Skeletal muscle satellite cell (primary cell): ENCODE measurements around the gene ASH1L.

Experiments used
- H3K27me3 ChIP-seq: 2 replicates; pipeline ENCODE4 v1.7.0; 2013; ENCODE audit warnings: low read length; ENCODE audit not compliant: control insufficient read depth, insufficient read depth
- H3K36me3 ChIP-seq: 2 replicates; pipeline ENCODE4 v1.7.0; 2013; ENCODE audit warnings: mild to moderate bottlenecking, control low read depth, low read length; ENCODE audit not compliant: insufficient read depth
- H3K4me1 ChIP-seq: 2 replicates; pipeline ENCODE4 v1.7.0; 2013; ENCODE audit warnings: low read length; ENCODE audit not compliant: control insufficient read depth, insufficient read depth
- H3K4me2 ChIP-seq: 2 replicates; pipeline ENCODE4 v1.7.0; 2013; ENCODE audit warnings: mild to moderate bottlenecking, low read length
- H3K4me3 ChIP-seq: 2 replicates; pipeline ENCODE4 v1.7.0; 2013; ENCODE audit warnings: low read length
- H3K9ac ChIP-seq: 2 replicates; pipeline ENCODE4 v1.7.0; 2013; ENCODE audit warnings: mild to moderate bottlenecking, low read depth, low read length, moderate library complexity
- H3K9me3 ChIP-seq: replicated peaks from 2 replicates; pipeline ENCODE4 v1.7.0; 2013; ENCODE audit warnings: mild to moderate bottlenecking, control low read depth, low read length

Gene ASH1L

DNA sequence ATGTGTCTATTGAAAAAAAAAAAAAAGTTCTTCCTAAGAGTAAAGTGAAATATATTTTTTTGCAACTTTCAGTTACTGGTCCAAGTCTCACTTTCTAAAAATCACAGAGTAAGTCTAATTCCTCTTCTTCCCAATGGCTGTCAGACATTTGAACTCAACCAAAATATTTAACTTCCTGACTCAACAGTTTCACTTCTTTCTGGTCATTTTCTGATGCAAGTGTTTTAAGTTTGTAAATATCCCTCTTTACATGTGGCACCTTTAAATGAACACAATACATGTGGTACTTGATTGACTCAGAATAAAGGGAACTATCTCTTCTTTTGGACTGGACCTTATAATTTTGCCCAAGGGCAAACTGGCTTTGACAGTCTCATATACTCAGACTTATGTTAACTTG, 76.7 kb downstream of the ASH1L start:
- peaks cover 13% of the 10 kb centered on the region for H3K36me3 ChIP-seq
- H3K9ac ChIP-seq, result no peak overlapping the region
- H3K4me2 ChIP-seq, result no peak overlapping the region
- H3K4me3 ChIP-seq, result no peak overlapping the region
- no peaks in the 10 kb centered on the region for H3K9me3 ChIP-seq
- no peaks in the 10 kb centered on the region for H3K27me3 ChIP-seq
- H3K4me1 ChIP-seq, result no peaks in the 10 kb centered on the region

DNA sequence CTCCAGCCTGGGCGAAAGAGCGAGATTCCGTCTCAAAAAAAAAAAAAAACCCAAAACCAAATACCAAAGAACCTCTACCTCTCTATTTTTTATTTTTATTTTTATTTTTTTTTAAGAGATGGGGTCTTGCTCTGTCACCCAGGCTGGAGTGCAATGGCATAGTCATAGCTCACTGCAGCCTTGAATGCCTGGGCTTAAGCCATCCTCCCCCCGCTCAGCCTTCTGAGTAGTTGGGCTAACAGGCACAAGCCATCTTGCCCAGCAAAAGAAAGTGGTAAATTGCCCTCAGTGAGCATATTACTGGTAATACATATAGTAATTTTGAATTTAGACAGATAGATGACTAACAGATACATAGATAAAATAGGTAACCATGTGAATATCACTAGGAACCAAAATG, 77.4 kb downstream of the ASH1L start:
- Histone ChIP-seq H3K9ac (no peak overlapping the region), H3K36me3 (peaks cover 16% of the 10 kb centered on the region), H3K9me3 (no peaks in the 10 kb centered on the region), H3K4me3 (no peak overlapping the region), H3K4me1 (no peaks in the 10 kb centered on the region), H3K27me3 (no peaks in the 10 kb centered on the region), H3K4me2 (no peak overlapping the region)

DNA sequence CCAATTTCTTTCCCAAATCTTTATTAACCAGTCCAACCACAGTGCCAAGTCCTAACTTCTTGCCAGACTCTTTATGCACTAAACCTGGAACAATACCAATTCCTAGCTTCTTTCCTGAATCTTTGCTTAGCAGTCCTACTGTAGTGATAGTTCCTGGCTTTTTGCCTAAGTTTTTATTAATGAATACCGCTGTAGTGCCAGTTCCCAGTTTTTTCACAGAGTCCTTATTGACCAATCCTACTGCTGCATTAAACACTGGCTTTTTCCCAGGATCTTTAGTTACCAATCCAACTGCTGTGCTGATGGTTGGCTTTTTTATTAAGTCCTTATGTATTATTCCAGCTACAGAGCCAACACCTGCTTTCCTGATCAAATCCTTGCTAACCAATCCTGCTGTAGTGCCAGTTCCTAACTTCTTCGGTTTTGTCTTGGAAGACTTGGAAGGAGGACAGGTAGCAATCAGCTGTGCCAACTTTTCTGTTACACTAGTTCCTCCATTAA, 80.8 kb downstream of the ASH1L start:
- Histone ChIP-seq H3K4me2 (no peak overlapping the region), H3K9ac (no peak overlapping the region), H3K27me3 (no peaks in the 10 kb centered on the region), H3K36me3 (peaks cover 29% of the 10 kb centered on the region), H3K4me3 (no peak overlapping the region), H3K4me1 (peaks cover 11% of the 10 kb centered on the region), H3K9me3 (no peaks in the 10 kb centered on the region)

GRCh38 chr1:155479205-155479604, 83.4 kb downstream of the ASH1L start:
- Histone ChIP-seq H3K4me3 (no peak overlapping the region), H3K4me1 (peaks cover 11% of the 10 kb centered on the region), H3K9me3 (no peaks in the 10 kb centered on the region), H3K4me2 (no peak overlapping the region), H3K27me3 (no peaks in the 10 kb centered on the region), H3K9ac (no peak overlapping the region), H3K36me3 (peaks cover 29% of the 10 kb centered on the region)

- H3K4me1 ChIP-seq, result peaks cover 11% of the 10 kb centered on the region
- H3K27me3 ChIP-seq, result no peaks in the 10 kb centered on the region
- peaks cover 29% of the 10 kb centered on the region for H3K36me3 ChIP-seq
- H3K4me3 ChIP-seq, result no peak overlapping the region
- no peaks in the 10 kb centered on the region for H3K9me3 ChIP-seq
- no peak overlapping the region for H3K4me2 ChIP-seq
- no peak overlapping the region for H3K9ac ChIP-seq
Observed at GRCh38 chr1:155478270-155478852, 84.2 kb downstream of the ASH1L start.

DNA sequence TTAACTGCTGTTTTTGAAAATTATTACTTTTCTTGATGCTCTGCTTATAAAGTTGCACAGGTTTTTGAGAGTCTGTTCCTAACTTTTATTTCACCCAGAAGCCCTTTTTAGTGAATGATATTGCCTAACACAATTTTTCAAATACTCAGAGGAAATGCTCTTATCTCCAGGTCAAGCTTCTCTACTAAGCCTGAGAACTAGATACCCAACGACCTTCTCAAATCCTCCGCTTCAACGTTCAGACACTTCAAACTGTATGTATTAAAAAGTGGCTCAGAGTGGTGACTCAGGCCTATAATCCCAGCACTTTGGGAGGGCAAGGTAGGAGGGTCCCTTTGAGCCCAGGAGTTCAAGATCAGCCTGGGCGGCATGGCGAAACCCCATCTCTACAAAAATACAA, 88.5 kb downstream of the ASH1L start:
- Histone ChIP-seq H3K9me3 (no peaks in the 10 kb centered on the region), H3K9ac (no peak overlapping the region), H3K27me3 (no peaks in the 10 kb centered on the region), H3K4me1 (peaks cover 3% of the 10 kb centered on the region), H3K4me2 (no peak overlapping the region), H3K4me3 (no peak overlapping the region), H3K36me3 (peaks cover 17% of the 10 kb centered on the region)

GRCh38 chr1:155473151-155473821, 89.3 kb downstream of the ASH1L start:
- Histone ChIP-seq H3K4me2 (no peak overlapping the region), H3K9ac (no peak overlapping the region), H3K36me3 (peaks cover 12% of the 10 kb centered on the region), H3K9me3 (no peaks in the 10 kb centered on the region), H3K4me1 (no peaks in the 10 kb centered on the region), H3K27me3 (no peaks in the 10 kb centered on the region), H3K4me3 (no peak overlapping the region)

DNA sequence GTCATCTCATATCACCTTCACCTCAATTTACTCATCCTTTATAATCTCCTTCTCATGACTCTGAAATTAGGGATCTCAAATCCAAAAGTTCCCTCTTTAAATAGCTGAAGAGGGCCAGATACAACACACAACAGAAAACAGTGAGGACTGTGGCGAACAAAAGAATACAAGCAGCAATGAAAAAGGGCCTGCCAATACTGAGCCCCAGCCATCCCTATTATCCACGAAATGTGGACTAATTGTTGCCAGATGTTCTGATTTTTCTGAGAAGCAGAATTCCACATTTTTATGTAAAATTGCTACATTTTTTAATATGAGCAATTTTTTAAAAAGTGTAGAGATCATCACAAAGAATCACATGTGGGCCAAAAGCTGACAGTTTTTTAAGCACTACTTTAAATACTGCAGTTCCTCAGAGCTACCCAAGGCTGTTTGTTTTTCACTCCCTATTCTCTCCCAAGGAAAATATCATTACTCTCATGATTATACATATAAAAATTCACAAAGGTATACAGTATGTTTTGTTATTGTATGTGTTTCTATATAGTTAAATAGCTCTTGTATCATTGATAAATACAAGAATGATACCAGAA, 90.0 kb downstream of the ASH1L start:
- Histone ChIP-seq H3K4me1 (peaks cover under 1% of the 10 kb centered on the region), H3K36me3 (peaks cover 6% of the 10 kb centered on the region), H3K9ac (no peak overlapping the region), H3K4me2 (no peak overlapping the region), H3K27me3 (no peaks in the 10 kb centered on the region), H3K9me3 (no peaks in the 10 kb centered on the region), H3K4me3 (no peak overlapping the region)

DNA sequence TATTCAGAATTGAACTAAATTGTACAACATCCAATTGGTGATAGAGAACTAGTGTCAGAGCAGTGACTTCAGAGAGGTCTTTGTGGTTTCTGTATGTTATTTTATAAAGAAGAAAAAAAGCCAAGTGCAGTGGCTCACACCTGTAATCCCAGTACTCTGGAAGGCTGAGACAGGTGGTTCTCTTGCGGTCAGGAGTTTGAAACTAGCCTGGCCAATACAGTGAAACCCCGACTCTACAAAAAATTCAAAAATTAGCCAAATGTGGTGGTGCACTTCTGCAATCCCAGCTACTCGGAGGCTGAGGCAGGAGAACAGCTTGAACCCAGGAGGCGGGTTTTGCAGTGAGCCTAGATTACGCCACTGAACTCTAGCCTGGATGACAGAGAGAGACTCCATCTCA, 90.7 kb downstream of the ASH1L start:
- Histone ChIP-seq H3K9ac (no peak overlapping the region), H3K36me3 (peaks cover 6% of the 10 kb centered on the region), H3K27me3 (no peaks in the 10 kb centered on the region), H3K4me3 (no peak overlapping the region), H3K4me2 (no peak overlapping the region), H3K4me1 (peaks cover 7% of the 10 kb centered on the region), H3K9me3 (no peaks in the 10 kb centered on the region)

DNA sequence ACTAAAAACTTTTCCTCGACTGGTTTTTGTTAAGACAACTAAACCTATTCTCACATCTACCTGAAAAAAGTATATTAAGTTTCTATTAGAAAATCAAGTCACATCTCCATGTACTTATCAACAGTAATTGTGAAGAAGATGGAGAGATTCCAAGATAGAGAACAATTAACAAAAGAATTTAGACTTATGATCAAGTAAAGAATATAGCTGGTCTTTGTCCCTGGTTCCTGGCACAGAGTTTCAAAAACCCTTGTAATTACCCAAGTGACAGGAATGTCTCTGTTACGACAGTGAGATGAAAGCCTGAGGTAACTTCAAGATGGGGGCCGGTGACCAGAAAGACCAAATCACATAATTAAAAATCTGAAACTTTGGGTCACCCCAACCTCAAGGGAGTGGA, 91.6 kb downstream of the ASH1L start:
- Histone ChIP-seq H3K36me3 (peaks cover 6% of the 10 kb centered on the region), H3K4me1 (peaks cover 16% of the 10 kb centered on the region), H3K27me3 (no peaks in the 10 kb centered on the region), H3K9me3 (no peaks in the 10 kb centered on the region), H3K4me2 (no peak overlapping the region), H3K9ac (no peak overlapping the region), H3K4me3 (no peak overlapping the region)

GRCh38 chr1:155466996-155467395, 95.6 kb downstream of the ASH1L start:
- peaks cover 10% of the 10 kb centered on the region for H3K36me3 ChIP-seq
- H3K9me3 ChIP-seq, result no peaks in the 10 kb centered on the region
- peak overlapping the region; percentile 21 for H3K9ac ChIP-seq
- peaks cover 38% of the 10 kb centered on the region for H3K4me1 ChIP-seq
- H3K4me3 ChIP-seq, result no peak overlapping the region
- H3K27me3 ChIP-seq, result no peaks in the 10 kb centered on the region
- peak overlapping the region; percentile 11 for H3K4me2 ChIP-seq

DNA sequence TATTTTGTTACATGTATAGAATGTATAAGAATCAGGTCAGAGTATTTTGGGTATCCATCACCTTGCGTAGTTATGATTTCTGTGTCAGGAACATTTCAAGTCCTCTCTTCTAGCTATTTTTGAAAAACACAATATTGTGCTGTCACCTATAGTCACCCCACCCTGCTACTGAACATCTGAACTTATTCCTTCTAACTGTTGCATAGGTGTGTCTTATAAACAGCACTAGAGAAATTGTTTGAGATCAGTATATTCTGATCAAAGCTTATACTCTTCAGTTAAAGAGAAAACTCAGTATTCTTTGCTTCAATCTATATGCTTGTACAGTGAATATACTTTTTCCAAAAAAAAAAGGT, 96.0 kb downstream of the ASH1L start:
- peak overlapping the region; percentile 7 for H3K4me2 ChIP-seq
- no peak overlapping the region for H3K4me3 ChIP-seq
- H3K9ac ChIP-seq, result peak overlapping the region; percentile 21
- H3K9me3 ChIP-seq, result no peaks in the 10 kb centered on the region
- no peaks in the 10 kb centered on the region for H3K27me3 ChIP-seq
- H3K4me1 ChIP-seq, result peaks cover 38% of the 10 kb centered on the region
- peaks cover 8% of the 10 kb centered on the region for H3K36me3 ChIP-seq
